HEK293 (cell line): ENCODE results near the gene SEC62.

Experiments used
- CTCF ChIA-PET: fragments of 350-600 bp; formaldehyde crosslinking; extraction: SDS; loops from one replicate; lab custom pipeline; 2021; ENCODE audit warnings: antibody characterized with exemption; lab: Yijun Ruan, JAX
- POLR2A ChIA-PET: fragments of 300-600 bp; formaldehyde crosslinking; extraction: SDS; loops from one replicate; lab custom pipeline; 2020; ENCODE audit warnings: antibody characterized with exemption, inconsistent platforms; lab: Yijun Ruan, JAX
- H3K27ac ChIP-seq: fragments of 200-500 bp; sonication (Bioruptor generic); 2 replicates; pipeline ENCODE4 v1.5.1; 2014; ENCODE audit warnings: low read depth, low read length, control low read depth, inconsistent platforms; ENCODE audit errors: extremely low read depth
- H3K36me3 ChIP-seq, 2 experiments: fragments of 200-500 bp in 1 of 2; sonication (Bioruptor generic) in 1 of 2; 1 replicate in 1 of 2; 2 replicates in 1 of 2; pipeline ENCODE4 v1.5.1; 2014 to 2017; ENCODE audit warnings: inconsistent platforms in 2 of 2, low read length in 2 of 2; ENCODE audit not compliant: control insufficient read depth in 2 of 2, insufficient read depth in 1 of 2
- H3K4me1 ChIP-seq: fragments of 200-500 bp; sonication (Bioruptor generic); 2 replicates; pipeline ENCODE4 v1.5.1; 2014; ENCODE audit warnings: mild to moderate bottlenecking, low read length, inconsistent platforms; ENCODE audit not compliant: control insufficient read depth, insufficient read depth
- H3K4me3 ChIP-seq: 2 replicates; pipeline ENCODE4 v1.5.1; 2011; ENCODE audit warnings: low read depth, mild to moderate bottlenecking, control low read depth, low read length, moderate library complexity
- H3K9me3 ChIP-seq: fragments of 200-500 bp; sonication (Bioruptor generic); 2 replicates; pipeline ENCODE4 v1.5.1; 2014; ENCODE audit warnings: low read depth, low read length, inconsistent platforms; ENCODE audit not compliant: control insufficient read depth, insufficient read depth
- ATF2 ChIP-seq: fragments of 450-650 bp; formaldehyde crosslinking; IDR thresholded peaks from 2 replicates; pipeline ENCODE4 v1.5.1; 2016; ENCODE audit warnings: missing biosample characterization, missing genetic modification characterization, low read depth
- KLF17 ChIP-seq: fragments of 450-650 bp; formaldehyde crosslinking; IDR thresholded peaks from 2 replicates; pipeline ENCODE4 v1.5.1; 2016; ENCODE audit warnings: missing biosample characterization, missing genetic modification characterization
- MZF1 ChIP-seq: fragments of 450-650 bp; formaldehyde crosslinking; IDR thresholded peaks from 2 replicates; pipeline ENCODE4 v1.5.1; 2017; ENCODE audit warnings: missing biosample characterization, missing genetic modification characterization, borderline replicate concordance
- OSR2 ChIP-seq: fragments of 450-650 bp; formaldehyde crosslinking; IDR thresholded peaks from 2 replicates; pipeline ENCODE4 v1.5.1; 2016; ENCODE audit warnings: missing biosample characterization, missing genetic modification characterization
- ZBTB6 ChIP-seq: fragments of 450-650 bp; formaldehyde crosslinking; IDR thresholded peaks from 2 replicates; pipeline ENCODE4 v1.5.1; 2017; ENCODE audit warnings: missing biosample characterization, missing genetic modification characterization
- ZNF133 ChIP-seq: fragments of 450-650 bp; formaldehyde crosslinking; IDR thresholded peaks from 2 replicates; pipeline ENCODE4 v1.5.1; 2016; ENCODE audit warnings: missing biosample characterization, missing genetic modification characterization
- ZNF184 ChIP-seq: fragments of 450-650 bp; IDR thresholded peaks from 2 replicates; pipeline ENCODE4 v1.5.1; 2018; ENCODE audit warnings: missing biosample characterization, mild to moderate bottlenecking, missing genetic modification characterization
- ZNF239 ChIP-seq: fragments of 450-650 bp; formaldehyde crosslinking; IDR thresholded peaks from 2 replicates; pipeline ENCODE4 v1.5.1; 2016; ENCODE audit warnings: missing biosample characterization, missing genetic modification characterization
- ZNF248 ChIP-seq: fragments of 450-650 bp; formaldehyde crosslinking; IDR thresholded peaks from 2 replicates; pipeline ENCODE4 v1.5.1; 2017; ENCODE audit warnings: missing biosample characterization, missing genetic modification characterization
- ZNF266 ChIP-seq: fragments of 450-650 bp; formaldehyde crosslinking; IDR thresholded peaks from 2 replicates; pipeline ENCODE4 v1.5.1; 2016; ENCODE audit warnings: missing biosample characterization, missing genetic modification characterization, low read depth
- ZNF37A ChIP-seq: fragments of 450-650 bp; IDR thresholded peaks from 2 replicates; pipeline ENCODE4 v1.5.1; 2018; ENCODE audit warnings: missing biosample characterization, missing genetic modification characterization
- ZNF473 ChIP-seq: fragments of 450-650 bp; formaldehyde crosslinking; IDR thresholded peaks from 2 replicates; pipeline ENCODE4 v1.5.1; 2017; ENCODE audit warnings: missing biosample characterization, missing genetic modification characterization
- ZNF48 ChIP-seq: fragments of 450-650 bp; formaldehyde crosslinking; IDR thresholded peaks from 2 replicates; pipeline ENCODE4 v1.5.1; 2016; ENCODE audit warnings: missing biosample characterization, missing genetic modification characterization
- ZNF510 ChIP-seq: fragments of 450-650 bp; formaldehyde crosslinking; IDR thresholded peaks from 2 replicates; pipeline ENCODE4 v1.5.1; 2018; ENCODE audit warnings: mild to moderate bottlenecking, missing genetic modification characterization, missing biosample characterization; ENCODE audit not compliant: insufficient replicate concordance
- ZNF670 ChIP-seq: fragments of 450-650 bp; formaldehyde crosslinking; IDR thresholded peaks from 2 replicates; pipeline ENCODE4 v1.5.1; 2016; ENCODE audit warnings: missing biosample characterization, missing genetic modification characterization, low read depth
- ZNF776 ChIP-seq: fragments of 450-650 bp; formaldehyde crosslinking; IDR thresholded peaks from 2 replicates; pipeline ENCODE4 v1.5.0; 2017; ENCODE audit warnings: missing biosample characterization, missing genetic modification characterization, borderline replicate concordance
- ZSCAN30 ChIP-seq: fragments of 450-650 bp; IDR thresholded peaks from 2 replicates; pipeline ENCODE4 v1.5.1; 2018; ENCODE audit warnings: missing biosample characterization, mild to moderate bottlenecking, missing genetic modification characterization, moderate library complexity
- ZSCAN4 ChIP-seq: fragments of 450-650 bp; formaldehyde crosslinking; IDR thresholded peaks from 2 replicates; pipeline ENCODE4 v1.5.1; 2017; ENCODE audit warnings: missing biosample characterization, missing genetic modification characterization

SEC62 gene

GRCh38 chr3:170023165-170023564 lies 56.6 kb downstream of the SEC62 start:
- Histone ChIP-seq H3K9me3 (no peaks in the 10 kb centered on the region), H3K27ac (no peak overlapping the region), H3K36me3 (no peaks in the 10 kb centered on the region), H3K4me3 (no peak overlapping the region), H3K4me1 (no peaks in the 10 kb centered on the region)
- ChIA-PET POLR2A (no interaction called here), CTCF (interaction anchor here (1.0 kb wide), 1 partner anchor 76 kb away, joined by 3 read pairs; no protein-coding TSS in a partner anchor)
- no peak for TF ChIP-seq OSR2 (tag by site-specific recombination)

- no peak overlapping the region for H3K4me3 ChIP-seq
- no peaks in the 10 kb centered on the region for H3K4me1 ChIP-seq
- H3K36me3 ChIP-seq: no peaks in the 10 kb centered on the region
- POLR2A ChIA-PET: no interaction called here
- H3K27ac ChIP-seq: no peak overlapping the region
- H3K9me3 ChIP-seq: no peaks in the 10 kb centered on the region
- CTCF ChIA-PET: interaction anchor here (0.6 kb wide), 1 partner anchor 759 kb away, joined by 3 read pairs; no protein-coding TSS in a partner anchor
- TF ChIP-seq KLF17 (tag by site-specific recombination) (no peak), ZNF266 (no peak), ZNF776 (tag by site-specific recombination) (no peak), ZNF48 (tag by site-specific recombination) (no peak), ZNF133 (tag by site-specific recombination) (no peak), ZNF473 (tag by site-specific recombination) (no peak), ZNF510 (tag by site-specific recombination) (no peak), ZSCAN30 (tag by site-specific recombination) (no peak), ATF2 (tag by site-specific recombination) (no peak), ZNF248 (no peak), ZNF184 (tag by site-specific recombination) (no peak), ZNF239 (no peak)
- TF ChIP-seq, all 188 proteins: peak for 0
These were observed 58.0 kb downstream of the SEC62 start for GRCh38 chr3:170024581-170024980.

GRCh38 chr3:170027233-170028102 lies 60.9 kb downstream of the SEC62 start:
- H3K27ac ChIP-seq: no peak overlapping the region
- TF ChIP-seq KLF17 (tag by site-specific recombination): no peak
- TF ChIP-seq, all 188 proteins: peak for 0

GRCh38 chr3:170033489-170033888 lies 66.9 kb downstream of the SEC62 start:
- no peaks in the 10 kb centered on the region for H3K4me1 ChIP-seq
- no peaks in the 10 kb centered on the region for H3K36me3 ChIP-seq
- no peaks in the 10 kb centered on the region for H3K9me3 ChIP-seq
- ChIA-PET CTCF (no interaction called here), POLR2A (no interaction called here)
- no peak overlapping the region for H3K27ac ChIP-seq
- no peak overlapping the region for H3K4me3 ChIP-seq
- TF ChIP-seq ZNF37A (tag by site-specific recombination) (no peak), ZSCAN4 (no peak), MZF1 (tag by site-specific recombination) (no peak), ZBTB6 (tag by site-specific recombination) (no peak), ZNF670 (tag by site-specific recombination) (no peak)

More at GRCh38 chr3:170027233-170028102, 60.9 kb downstream of the SEC62 start:
- ChIA-PET CTCF (no interaction called here), POLR2A (no interaction called here)
- H3K9me3 ChIP-seq: no peaks in the 10 kb centered on the region
- H3K36me3 ChIP-seq: no peaks in the 10 kb centered on the region
- H3K4me1 ChIP-seq: no peaks in the 10 kb centered on the region
- no peak overlapping the region for H3K4me3 ChIP-seq
